ENCODE measurements around the gene RET.
"Not testable (repeated sequence)": the region's sequence is repeated elsewhere in the genome, so short reads cannot be mapped to it uniquely, and the experiment has no call there.

The RET gene

GRCh38 chr10:43138757-43139241, 61.9 kb downstream of the RET start:
- peak; percentile 60 for DNase-seq

GRCh38 chr10:43141421-43141820, 64.6 kb downstream of the RET start:
- no peak for DNase-seq

GRCh38 chr10:43145311-43145710, 68.4 kb downstream of the RET start:
- DNase-seq: no peak

- not testable (repeated sequence) for DNase-seq
Measured at GRCh38 chr10:43145936-43146335, 69.1 kb downstream of the RET start.

- DNase-seq: no peak
Measured at GRCh38 chr10:43151371-43151770, 74.5 kb downstream of the RET start.

- no peak for DNase-seq
Measured at GRCh38 chr10:43153901-43154300, 77.0 kb downstream of the RET start.

- DNase-seq: no peak
Measured at GRCh38 chr10:43155221-43155620, 78.4 kb downstream of the RET start.

GRCh38 chr10:43155741-43156140, 78.9 kb downstream of the RET start:
- DNase-seq: no peak

- DNase-seq: no peak
Measured at GRCh38 chr10:43156590-43157341, 79.9 kb downstream of the RET start.

- DNase-seq: no peak
Measured at GRCh38 chr10:43158636-43159035, 81.8 kb downstream of the RET start.

- no peak for DNase-seq
Measured at GRCh38 chr10:43160046-43160920, 83.4 kb downstream of the RET start.

GRCh38 chr10:43160921-43161255, 84.0 kb downstream of the RET start:
- DNase-seq: no peak

- no peak for DNase-seq
Measured at GRCh38 chr10:43162604-43163003, 85.7 kb downstream of the RET start.

GRCh38 chr10:43166207-43166879, 89.5 kb downstream of the RET start:
- DNase-seq: no peak

GRCh38 chr10:43166880-43167497, 90.1 kb downstream of the RET start:
- no peak for DNase-seq

GRCh38 chr10:43167498-43167889, 90.6 kb downstream of the RET start:
- no peak for DNase-seq

- DNase-seq: no peak
Measured at GRCh38 chr10:43170491-43170890, 93.6 kb downstream of the RET start.

GRCh38 chr10:43172645-43173044, 95.8 kb downstream of the RET start:
- no peak for DNase-seq

GRCh38 chr10:43173120-43173519, 96.3 kb downstream of the RET start:
- DNase-seq: no peak

- DNase-seq: no peak
Measured at GRCh38 chr10:43174969-43175368, 98.1 kb downstream of the RET start.

- DNase-seq: no peak
Measured at GRCh38 chr10:43176271-43176670, 99.4 kb downstream of the RET start.

GRCh38 chr10:43177595-43177994, 100.7 kb downstream of the RET start:
- DNase-seq: no peak

Data from midbrain (tissue), 1 donor.